DOHH2 (cell line): ENCODE data around the gene ABTB1.

Source experiments
- EZH2phosphoT487 ChIP-seq: fragments of 200-600 bp; sonication (generic); IDR thresholded peaks from 2 replicates; pipeline ENCODE4 v1.6.1; 2017; ENCODE audit warnings: borderline replicate concordance, mild to moderate bottlenecking, antibody characterized with exemption, low read length, moderate library complexity, mixed read lengths
- TF ChIP-seq, protein P1 (sequence below): fragments of 200-600 bp; sonication (generic); IDR thresholded peaks from one replicate; pipeline ENCODE4 v1.5.1; 2014; ENCODE audit warnings: antibody characterized with exemption, mild to moderate bottlenecking, low read depth, low read length; ENCODE audit not compliant: poor library complexity, severe bottlenecking

DNA sequence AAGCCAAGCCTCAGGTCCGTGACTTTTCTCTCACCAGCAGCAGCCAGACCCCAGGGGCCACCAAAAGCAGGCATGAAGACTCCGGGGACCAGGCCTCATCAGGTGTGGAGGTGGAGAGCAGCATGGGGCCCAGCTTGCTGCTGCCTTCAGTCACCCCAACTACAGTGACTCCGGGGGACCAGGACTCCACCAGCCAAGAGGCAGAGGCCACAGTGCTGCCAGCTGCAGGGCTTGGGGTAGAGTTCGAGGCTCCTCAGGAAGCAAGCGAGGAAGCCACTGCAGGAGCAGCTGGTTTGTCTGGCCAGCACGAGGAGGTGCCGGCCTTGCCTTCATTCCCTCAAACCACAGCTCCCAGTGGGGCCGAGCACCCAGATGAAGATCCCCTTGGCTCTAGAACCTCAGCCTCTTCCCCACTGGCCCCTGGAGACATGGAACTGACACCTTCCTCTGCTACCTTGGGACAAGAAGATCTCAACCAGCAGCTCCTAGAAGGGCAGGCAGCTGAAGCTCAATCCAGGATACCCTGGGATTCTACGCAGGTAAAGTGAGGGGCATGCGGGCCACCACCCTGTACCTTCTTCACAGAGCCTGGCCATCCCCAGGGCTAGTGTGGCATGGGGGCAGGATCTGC is 12.0 kb upstream of the ABTB1 start:
- TF ChIP-seq, protein P1, sequence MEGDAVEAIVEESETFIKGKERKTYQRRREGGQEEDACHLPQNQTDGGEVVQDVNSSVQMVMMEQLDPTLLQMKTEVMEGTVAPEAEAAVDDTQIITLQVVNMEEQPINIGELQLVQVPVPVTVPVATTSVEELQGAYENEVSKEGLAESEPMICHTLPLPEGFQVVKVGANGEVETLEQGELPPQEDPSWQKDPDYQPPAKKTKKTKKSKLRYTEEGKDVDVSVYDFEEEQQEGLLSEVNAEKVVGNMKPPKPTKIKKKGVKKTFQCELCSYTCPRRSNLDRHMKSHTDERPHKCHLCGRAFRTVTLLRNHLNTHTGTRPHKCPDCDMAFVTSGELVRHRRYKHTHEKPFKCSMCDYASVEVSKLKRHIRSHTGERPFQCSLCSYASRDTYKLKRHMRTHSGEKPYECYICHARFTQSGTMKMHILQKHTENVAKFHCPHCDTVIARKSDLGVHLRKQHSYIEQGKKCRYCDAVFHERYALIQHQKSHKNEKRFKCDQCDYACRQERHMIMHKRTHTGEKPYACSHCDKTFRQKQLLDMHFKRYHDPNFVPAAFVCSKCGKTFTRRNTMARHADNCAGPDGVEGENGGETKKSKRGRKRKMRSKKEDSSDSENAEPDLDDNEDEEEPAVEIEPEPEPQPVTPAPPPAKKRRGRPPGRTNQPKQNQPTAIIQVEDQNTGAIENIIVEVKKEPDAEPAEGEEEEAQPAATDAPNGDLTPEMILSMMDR, result no peak
- no peak for TF ChIP-seq EZH2phosphoT487
